HG03064 (cell line): Measurements from ENCODE around the gene RPL18.

ENCODE experiments used
- ATAC-seq: cut with Tn5 transposase; IDR thresholded peaks from one replicate; pipeline ENCODE4 v1.9.1; 2021; ENCODE audit warnings: low read depth; ENCODE audit not compliant: unreplicated experiment

The RPL18 gene

DNA sequence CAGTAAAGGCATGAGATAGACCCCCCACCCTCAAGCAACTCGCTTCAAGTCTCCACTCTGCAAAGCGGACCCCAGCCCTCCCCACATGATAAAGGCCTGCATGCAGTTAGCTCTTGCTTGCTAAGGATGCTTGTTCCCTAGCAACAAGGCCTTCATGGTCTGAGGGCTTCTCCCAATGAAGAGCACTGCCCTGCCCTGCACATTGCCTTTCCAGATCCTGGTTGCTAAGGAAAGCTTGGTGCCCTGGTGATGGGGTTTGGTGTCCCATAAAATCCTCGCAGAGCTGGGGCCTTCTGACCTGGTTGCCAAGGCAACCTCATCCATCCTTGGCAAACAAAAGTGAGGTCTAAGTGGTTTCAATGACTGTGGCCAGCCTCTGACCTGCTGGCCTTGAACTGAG lies 12.2 kb upstream of the RPL18 start:
- no peak for ATAC-seq

DNA sequence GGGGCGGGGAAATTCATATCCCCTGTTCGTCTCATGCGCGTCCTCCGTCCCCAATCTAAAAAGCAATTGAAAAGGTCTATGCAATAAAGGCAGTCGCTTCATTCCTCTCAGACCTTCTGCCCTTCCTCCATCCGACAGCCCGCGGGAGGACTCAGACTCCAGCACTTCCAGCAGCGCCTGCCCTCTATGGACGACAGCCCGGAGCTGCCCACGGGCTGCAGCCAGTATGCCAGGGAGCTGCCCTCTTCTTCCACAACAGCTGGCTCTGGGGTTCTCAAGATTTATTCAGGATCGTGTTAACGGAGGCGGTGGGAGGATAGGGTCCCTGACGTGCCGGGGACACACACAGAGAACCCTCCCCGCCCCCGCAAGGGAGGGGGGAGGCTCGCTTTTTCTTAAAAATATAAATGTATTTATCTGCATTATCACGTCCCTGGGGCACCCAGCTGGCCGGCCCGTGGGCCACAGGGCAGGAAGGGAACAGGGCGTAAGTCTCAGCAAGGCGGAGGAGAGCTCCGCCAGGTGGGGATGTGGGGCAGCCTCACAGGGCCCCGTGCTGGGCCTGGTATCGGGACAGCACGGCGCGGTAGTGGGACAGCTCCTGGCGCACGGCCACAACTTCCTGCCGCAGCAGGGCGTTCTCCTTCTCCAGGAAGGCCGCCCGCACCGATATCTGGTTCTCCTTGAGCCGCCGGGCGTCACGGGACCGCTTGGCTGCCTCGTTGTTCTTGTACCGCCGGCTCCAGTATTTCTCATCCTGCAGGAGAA lies 11.5 kb upstream of the RPL18 start:
- ATAC-seq = no peak

DNA sequence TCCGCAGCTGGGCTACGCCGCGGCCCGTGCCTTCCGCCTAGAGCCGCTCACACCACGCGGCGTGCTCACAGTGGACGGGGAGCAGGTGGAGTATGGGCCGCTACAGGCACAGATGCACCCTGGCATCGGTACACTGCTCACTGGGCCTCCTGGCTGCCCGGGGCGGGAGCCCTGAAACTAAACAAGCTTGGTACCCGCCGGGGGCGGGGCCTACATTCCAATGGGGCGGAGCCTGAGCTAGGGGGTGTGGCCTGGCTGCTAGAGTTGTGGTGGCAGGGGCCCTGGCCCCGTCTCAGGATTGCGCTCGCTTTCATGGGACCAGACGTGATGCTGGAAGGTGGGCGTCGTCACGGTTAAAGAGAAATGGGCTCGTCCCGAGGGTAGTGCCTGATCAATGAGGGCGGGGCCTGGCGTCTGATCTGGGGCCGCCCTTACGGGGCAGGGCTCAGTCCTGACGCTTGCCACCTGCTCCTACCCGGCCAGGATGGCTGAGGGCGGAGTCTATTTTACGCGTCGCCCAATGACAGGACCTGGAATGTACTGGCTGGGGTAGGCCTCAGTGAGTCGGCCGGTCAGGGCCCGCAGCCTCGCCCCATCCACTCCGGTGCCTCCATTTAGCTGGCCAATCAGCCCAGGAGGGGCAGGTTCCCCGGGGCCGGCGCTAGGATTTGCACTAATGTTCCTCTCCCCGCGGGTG lies 10.8 kb upstream of the RPL18 start:
- no peak for ATAC-seq

DNA sequence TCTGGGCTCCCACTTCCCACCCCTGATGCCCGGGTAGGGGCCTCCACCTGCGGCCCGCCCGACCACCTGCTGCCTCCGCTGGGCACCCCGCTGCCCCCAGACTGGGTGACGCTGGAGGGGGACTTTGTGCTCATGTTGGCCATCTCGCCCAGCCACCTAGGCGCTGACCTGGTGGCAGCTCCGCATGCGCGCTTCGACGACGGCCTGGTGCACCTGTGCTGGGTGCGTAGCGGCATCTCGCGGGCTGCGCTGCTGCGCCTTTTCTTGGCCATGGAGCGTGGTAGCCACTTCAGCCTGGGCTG lies 10.3 kb upstream of the RPL18 start:
- ATAC-seq = no peak

DNA sequence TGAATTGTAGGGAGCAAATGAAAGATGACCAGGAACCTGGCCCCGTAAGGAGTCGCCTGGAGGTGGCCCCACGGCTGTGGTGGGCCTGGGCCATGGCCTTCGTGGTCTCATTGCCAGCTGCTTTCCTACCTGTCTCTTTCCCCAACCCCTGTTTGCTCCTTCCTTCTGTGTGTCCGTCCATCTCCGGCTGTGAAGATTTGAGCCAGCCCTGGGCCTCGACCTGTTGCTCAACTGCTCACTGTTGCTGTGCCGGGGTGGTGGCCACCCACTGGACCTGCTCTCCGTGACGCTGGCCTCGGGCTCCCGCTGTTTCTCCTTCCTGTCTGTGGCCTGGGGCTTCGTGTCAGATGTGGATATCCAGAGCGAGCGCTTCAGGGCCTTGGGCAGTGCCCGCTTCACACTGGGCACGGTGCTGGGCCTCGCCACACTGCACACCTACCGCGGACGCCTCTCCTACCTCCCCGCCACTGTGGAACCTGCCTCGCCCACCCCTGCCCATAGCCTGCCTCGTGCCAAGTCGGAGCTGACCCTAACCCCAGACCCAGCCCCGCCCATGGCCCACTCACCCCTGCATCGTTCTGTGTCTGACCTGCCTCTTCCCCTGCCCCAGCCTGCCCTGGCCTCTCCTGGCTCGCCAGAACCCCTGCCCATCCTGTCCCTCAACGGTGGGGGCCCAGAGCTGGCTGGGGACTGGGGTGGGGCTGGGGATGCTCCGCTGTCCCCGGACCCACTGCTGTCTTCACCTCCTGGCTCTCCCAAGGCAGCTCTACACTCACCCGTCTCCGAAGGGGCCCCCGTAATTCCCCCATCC lies 9.7 kb upstream of the RPL18 start:
- no peak for ATAC-seq

DNA sequence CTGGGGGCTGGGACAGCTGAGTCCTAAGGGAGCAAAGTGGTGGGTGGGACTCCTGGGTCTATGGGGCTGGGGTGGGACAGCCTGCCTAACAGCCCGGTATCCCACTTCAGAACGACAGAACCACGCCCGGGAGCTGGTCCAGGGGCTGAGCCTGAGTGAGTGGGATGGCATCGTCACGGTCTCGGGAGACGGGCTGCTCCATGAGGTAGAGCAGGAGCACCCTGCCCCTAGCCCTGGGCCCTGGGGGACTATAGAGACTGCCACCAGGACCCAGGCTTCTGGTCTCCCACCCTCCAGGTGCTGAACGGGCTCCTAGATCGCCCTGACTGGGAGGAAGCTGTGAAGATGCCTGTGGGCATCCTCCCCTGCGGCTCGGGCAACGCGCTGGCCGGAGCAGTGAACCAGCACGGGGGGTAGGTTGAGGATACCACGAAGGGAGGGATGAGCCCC lies 8.9 kb upstream of the RPL18 start:
- ATAC-seq = no peak

DNA sequence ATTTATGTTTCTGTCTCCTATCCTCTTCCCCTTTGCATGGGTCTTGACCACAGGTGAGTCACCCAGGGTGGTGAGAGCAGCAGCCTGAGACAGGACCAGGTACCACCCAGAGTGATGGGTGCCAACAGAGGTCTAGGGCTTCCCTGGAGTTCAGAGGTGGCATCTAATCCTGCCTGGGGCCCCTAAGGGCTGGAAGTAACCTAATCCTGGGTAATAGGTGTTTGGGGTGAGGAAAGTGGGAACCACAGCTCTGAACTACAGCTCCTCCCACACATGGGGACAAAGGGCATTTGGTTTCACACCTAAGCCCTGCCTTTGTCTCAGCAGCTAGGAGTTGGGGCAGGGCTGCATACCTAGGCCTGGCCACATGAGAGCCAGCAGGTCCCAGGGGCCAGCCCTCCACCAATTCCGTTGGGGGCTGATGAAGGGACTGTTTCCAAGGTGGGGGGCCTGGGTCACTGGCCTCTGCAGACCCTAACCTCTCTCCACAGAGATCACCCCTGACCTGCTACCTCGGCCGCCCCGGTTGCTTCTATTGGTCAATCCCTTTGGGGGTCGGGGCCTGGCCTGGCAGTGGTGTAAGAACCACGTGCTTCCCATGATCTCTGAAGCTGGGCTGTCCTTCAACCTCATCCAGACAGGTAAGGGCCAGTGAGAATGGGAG lies 8.4 kb upstream of the RPL18 start:
- no peak for ATAC-seq

DNA sequence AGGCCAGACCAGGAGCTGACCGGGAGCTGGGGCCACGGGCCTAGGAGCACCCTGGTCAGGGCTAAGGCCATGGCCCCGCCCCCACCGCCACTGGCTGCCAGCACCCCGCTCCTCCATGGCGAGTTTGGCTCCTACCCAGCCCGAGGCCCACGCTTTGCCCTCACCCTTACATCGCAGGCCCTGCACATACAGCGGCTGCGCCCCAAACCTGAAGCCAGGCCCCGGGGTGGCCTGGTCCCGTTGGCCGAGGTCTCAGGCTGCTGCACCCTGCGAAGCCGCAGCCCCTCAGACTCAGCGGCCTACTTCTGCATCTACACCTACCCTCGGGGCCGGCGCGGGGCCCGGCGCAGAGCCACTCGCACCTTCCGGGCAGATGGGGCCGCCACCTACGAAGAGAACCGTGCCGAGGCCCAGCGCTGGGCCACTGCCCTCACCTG lies 6.9 kb upstream of the RPL18 start:
- no peak for ATAC-seq

DNA sequence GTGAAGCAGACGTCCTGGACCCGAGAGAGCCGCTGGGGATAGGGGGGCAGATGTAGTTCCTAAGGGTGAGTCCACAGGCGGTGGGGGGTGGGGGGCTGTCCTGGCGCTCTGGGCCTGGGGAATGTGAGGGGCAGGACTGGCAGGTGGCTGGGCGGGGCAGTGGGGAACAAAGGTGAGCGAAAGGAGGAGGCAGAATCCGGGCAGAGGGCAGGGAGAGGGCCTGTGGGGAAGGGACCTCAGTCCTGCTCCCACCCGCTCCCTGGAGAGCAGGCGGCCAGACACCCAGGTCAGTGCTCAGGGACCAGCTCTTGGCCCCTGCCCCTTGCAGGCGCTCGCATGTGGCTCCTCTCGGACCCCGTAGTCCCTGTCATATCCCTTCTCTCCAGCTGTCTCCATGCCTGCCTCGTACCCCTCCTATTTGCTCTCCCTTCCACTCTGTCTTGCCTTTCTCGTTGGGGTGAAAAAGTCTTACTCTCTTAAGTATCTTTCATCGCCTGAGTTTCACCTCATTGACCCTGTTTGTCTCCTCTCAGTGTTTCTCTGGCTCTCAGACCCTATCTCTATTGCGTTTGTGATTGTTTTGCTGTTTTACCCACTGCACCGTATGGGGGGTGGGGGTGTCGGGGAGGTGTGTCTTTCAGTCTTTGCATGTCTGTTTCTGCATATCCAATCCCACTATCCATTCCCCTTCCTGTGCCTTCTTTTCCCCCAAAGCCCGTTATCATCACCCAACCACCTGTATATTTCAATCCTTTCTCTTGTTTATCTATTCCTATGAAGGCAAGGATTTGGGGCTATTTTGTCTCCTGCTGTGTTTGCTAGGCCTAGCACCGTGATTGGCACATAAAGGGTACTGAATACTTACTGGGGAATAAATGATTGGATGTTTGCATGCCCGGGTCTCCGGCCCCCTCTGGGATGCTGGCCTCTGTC lies 6.1 kb upstream of the RPL18 start:
- ATAC-seq = no peak

DNA sequence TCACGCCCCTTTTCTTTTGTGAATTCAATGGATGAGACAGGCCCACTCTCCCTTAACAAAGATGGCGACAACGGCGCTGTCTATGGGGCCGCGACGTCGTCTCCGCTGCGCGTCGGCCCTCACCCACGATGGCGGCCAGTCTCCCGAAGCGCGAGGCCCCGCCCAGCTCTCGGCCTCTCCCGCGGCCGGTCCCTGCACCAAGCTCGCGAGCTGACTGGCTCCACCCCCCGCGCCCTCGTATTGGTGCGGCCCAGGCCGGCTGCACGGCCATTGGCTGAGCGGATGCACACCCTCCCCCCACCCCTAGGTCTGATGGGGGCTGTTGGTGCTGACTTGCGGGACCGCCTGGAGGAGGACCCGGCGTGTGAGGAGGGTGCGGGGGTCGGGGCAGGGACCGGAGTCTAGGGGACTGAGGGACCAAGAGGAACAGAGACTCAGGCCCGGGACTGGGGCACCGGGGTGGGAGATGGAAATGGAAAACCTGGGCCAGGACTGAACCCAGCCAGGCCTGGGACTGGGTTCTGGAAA lies 5.2 kb upstream of the RPL18 start:
- peak; percentile 59 for ATAC-seq

DNA sequence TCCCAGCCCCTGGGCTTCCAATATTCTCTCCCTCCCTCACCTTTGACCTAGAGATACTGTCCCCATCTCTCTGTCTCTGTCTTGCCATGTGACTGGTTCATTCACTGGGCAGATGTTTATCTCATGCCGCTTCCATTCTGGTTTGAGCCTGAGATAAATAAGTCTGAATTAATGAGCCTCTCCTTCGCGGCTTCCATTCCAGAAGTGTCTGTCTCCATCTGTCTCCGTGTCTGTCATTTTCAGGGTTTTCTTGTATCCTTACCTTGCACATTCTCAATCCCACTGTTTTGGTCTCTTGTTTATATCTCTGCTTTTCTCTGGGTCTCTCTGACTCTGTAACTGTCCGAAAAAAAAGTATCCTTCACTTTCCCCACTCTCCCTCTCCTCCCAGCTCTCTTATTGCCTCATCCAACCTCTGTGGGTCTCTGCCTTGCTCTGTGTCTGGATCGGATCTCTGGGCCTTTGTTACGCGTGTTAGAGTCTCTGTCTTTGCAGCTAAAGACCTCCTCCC lies 4.6 kb upstream of the RPL18 start:
- ATAC-seq = no peak

DNA sequence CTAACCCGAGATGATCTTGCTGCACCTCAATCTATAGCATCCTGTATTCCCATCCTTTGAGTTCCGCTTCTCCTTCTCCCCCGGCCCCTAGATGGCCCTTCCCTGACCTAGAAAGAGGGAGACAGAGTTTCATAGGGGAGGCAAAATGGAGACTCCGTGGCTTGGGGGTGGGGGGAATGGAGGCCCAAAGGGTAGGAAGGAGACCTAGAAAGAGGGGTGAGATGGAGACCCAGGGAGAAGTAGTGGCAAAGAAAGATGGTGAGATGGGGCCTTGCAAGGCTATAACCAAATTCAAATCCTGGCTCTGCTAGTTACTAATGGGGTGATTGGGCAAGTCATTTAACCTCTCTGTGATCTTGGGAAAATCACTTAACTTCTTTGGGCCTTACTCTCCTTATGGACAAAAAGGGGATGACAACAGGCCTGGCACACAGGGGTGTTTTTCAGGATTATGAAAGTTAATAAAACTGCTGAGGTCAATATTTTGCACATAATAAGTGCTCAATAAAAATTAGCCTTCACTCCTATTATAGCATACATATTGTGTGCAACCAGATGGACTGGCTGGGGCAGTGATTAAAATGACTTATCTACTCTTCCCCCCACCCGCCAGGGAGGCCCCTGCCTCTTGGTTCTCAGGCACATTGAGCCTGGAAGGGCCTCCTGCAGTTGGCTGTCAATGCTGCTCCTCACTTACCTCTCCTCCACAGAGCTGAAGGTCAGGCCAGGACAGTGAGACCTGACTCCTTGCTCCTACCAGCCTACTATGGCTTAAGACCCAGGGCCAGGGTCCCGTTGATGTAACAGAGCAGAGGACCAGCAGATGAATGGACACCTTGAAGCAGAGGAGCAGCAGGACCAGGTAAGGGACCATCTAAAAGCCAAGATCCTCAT lies 961 bp upstream of the RPL18 start:
- ATAC-seq = no peak

DNA sequence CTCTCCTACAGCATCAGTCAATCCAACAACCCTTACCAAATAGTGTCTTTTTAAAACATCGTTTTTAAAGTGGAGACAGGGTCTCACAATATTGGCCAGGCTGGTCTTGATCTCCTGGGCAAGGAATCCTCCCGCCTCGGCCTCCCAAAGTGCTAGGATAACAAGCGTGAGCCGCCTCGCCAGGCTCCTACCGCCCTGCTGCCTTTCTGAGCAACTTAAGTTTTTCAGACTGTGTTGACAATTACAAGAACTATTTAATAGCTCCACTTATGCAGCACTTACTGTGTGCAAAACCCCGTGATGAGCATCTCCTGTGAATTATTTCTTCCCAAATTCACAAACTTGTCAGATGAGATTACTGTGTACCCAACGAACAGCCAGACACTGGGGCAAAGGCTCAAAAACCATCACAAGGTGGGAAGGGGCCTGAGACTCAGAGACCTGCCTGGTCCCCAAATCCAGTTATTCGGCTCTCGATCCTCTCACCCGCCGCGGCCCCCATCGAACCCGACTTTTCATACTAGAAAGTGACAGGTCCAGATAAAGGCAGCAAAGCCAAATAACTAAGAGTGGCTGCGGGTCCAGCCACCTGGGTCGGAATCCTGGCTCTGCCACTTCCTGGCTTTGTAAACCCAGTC lies 581 bp downstream of the RPL18 start:
- ATAC-seq = no peak

DNA sequence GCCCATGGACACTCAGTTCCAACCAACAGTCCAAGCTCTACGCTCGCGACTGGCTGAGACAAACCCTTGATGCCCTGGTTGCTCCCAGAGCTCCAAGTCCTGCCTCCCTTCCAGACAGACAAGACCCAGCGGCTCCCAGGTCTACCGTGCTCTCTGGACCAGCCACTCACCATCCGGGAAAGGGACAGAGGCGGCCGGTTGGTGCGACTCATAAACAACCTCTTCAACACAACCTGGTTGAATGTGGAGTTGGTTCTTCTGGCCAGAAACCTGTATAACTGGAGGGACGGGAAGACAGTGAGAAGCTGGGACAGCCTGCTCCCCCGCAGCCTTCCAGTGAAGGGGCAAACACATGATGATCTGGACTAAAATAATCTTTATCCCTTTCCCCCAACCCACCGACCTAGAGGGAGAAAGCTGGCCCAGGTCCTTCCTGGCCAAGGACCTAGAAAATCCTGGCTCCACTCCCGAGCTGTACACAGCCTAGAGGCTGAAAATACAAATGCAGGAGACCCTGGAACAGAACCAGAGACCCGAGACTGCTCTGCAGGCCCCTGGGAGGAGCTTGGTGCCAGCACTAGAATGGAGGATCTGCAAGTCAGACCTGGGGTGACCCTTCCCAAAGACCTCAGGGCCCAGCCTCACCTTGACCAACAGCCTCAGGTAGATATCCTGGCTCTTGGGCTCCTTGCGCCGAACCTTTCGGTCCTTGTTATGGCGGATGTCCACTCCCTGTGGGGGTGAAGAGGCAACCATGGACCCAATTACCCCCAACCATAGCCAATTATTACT lies 1.6 kb downstream of the RPL18 start:
- ATAC-seq = no peak

DNA sequence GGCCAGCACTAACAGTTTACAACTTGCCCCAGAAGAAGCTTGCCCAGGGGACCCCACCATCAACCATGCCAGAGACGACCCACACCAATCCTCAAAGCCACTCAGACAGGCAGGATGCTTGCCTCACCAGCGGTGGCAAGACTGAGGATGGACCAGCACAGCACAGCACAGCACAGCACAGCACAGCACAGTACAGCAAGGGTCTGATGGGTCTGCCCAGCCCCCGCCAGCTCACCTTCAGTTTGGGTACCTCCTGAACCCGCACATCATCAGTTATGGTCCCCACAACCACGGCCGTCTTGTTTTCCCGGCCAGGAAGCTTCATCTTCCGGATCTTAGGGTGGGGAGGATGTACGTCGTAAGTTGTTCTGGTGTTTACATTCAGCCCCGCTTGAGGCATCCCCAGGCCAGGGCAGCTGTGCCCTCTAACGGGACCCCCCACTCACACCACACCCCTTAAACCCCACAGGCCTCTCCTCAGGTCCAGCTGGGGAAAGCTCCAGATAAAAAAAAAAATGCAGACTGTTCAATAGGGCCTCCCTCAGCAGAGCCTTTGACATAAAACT lies 2.4 kb downstream of the RPL18 start:
- no peak for ATAC-seq

DNA sequence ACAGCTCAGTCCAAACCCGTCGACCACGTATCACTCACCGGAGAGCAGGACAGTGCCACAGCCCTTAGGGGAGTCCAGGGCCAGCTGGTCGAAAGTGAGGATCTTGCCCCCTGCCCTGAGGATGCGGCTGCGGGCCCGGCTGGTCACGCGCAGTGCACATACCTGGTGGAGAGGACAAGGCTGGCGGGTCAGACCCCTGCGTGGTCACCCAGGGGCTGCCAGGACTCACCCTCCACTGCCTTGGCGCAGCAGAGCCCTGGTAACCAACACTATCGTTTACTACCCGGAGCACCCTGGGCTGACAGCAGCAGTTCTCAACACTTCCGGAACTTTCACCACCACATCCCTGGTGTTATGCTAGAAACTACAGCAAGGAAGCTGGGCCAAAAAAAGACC lies 2.9 kb downstream of the RPL18 start:
- ATAC-seq = no peak
